Chondrocyte (in vitro differentiated cells): ENCODE results near the gene SLAMF1. TPM values are rescaled to one million over a fixed set of nuclear protein-coding genes. Genes with fewer than 3 reads are reported as not detected.

ENCODE experiments used
- DNase-seq: peaks from one replicate; pipeline ENCODE4 v3.0.0; 2021; ENCODE audit warnings: mixed read lengths, low spot score
- H3K27ac Mint-ChIP-seq: one replicate; pipeline ENCODE4 v1.8.0; 2021; ENCODE audit warnings: mild to moderate bottlenecking, moderate library complexity, mixed read lengths; ENCODE audit not compliant: unreplicated experiment
- H3K27me3 Mint-ChIP-seq: 2 replicates; pipeline ENCODE4 v1.8.0; 2021; ENCODE audit warnings: low read depth, mixed read lengths
- H3K36me3 Mint-ChIP-seq: 2 replicates; pipeline ENCODE4 v1.8.0; 2021; ENCODE audit warnings: low read depth, mixed read lengths
- H3K4me1 Mint-ChIP-seq: 2 replicates; pipeline ENCODE4 v1.8.0; 2021; ENCODE audit warnings: low read depth, mild to moderate bottlenecking, mixed read lengths
- H3K4me3 Mint-ChIP-seq: one replicate; pipeline ENCODE4 v1.8.0; 2021; ENCODE audit warnings: mild to moderate bottlenecking, moderate library complexity, mixed read lengths; ENCODE audit not compliant: unreplicated experiment
- H3K9me3 Mint-ChIP-seq: 2 replicates; pipeline ENCODE4 v1.8.0; 2021; ENCODE audit warnings: low read depth, mixed read lengths
- total RNA-seq: library from RNA; stranded (reverse); gene quantifications from 3 replicates; pipeline ENCODE4 v1.2.1, GENCODE V29; 2021
- TF ChIP-seq, protein P1 (sequence below): fragments of 200-600 bp; sonication (generic); IDR thresholded peaks from 2 replicates; pipeline ENCODE4 v1.5.0; 2021; ENCODE audit warnings: antibody characterized with exemption, mild to moderate bottlenecking, moderate library complexity

The SLAMF1 gene
- total RNA-seq, 1 donor from 2014 or later: not detected

DNA sequence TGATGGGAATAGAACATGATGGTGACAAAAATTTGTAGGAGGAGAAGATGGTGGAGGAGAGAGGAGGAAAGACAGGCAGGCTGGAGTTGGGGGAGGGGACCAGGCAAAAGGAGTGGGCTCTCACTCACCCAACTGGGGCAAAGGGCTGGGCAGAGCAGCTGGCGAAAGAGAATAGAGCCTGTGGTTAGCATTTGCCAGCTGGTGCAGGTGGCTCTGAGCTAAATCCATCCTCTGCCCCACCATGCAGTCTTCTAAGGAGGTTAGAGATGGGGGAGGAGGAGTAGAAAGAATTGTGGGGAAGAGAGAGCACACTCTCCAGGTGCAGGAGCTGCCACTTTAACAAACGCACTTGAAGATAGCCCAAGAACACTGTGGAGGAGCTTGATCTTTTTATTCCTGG lies 27.6 kb upstream of the SLAMF1 start:
- Mint-ChIP-seq H3K27ac (no peak overlapping the region), H3K4me1 (no peaks in the 10 kb centered on the region)

DNA sequence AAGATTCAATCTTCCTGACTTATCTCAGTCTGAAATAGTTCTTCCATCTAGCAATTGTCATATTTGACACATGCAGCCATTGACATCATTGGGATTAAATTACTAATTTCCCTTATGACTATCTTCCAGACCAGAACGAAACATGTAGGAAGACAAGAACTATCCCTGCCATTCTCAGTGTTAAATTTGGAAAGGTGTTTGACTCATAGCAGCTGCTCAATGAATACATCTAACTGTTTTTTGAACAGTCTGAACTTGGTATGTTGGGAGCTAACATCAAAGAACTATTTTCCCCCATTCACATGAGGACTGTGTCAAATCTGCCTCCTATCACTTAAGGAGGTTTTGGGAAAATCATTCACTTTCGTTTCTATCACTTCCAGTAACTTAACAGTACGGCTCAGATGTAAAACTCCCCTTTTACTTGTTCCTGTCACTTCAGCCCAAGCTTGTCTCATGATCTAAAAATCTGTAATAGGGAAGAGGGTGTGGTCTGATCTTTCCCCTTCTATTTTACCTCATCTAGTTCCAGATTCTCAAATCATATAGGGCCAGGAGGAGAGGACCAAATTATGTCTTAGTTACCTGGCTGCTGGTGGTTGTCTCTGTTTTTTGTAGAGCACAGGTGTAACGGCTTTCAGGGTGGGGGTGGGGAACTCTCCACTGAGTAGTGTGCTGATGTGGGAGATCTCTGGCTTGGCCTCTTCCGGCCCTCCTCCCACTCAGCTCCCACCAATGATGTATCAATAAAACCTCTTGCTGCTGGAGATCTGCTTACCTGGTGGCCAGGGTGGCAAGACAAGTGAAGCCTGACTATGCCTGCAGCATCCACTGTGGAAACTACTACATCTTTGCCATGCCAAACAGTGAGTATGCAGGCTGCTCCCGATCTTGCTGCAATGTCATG lies 26.2 kb upstream of the SLAMF1 start:
- Mint-ChIP-seq H3K4me3 (no peak overlapping the region), H3K27me3 (peaks cover 20% of the 10 kb centered on the region), H3K4me1 (no peaks in the 10 kb centered on the region), H3K9me3 (peaks cover 5% of the 10 kb centered on the region), H3K27ac (no peak overlapping the region), H3K36me3 (no peaks in the 10 kb centered on the region)
- DNase-seq: no peak
- TF ChIP-seq, protein P1, sequence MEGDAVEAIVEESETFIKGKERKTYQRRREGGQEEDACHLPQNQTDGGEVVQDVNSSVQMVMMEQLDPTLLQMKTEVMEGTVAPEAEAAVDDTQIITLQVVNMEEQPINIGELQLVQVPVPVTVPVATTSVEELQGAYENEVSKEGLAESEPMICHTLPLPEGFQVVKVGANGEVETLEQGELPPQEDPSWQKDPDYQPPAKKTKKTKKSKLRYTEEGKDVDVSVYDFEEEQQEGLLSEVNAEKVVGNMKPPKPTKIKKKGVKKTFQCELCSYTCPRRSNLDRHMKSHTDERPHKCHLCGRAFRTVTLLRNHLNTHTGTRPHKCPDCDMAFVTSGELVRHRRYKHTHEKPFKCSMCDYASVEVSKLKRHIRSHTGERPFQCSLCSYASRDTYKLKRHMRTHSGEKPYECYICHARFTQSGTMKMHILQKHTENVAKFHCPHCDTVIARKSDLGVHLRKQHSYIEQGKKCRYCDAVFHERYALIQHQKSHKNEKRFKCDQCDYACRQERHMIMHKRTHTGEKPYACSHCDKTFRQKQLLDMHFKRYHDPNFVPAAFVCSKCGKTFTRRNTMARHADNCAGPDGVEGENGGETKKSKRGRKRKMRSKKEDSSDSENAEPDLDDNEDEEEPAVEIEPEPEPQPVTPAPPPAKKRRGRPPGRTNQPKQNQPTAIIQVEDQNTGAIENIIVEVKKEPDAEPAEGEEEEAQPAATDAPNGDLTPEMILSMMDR: no peak

More for the DNA sequence above, 27.6 kb upstream of the SLAMF1 start:
- no peak for DNase-seq
- Mint-ChIP-seq H3K27me3 (peaks cover 29% of the 10 kb centered on the region), H3K4me3 (no peak overlapping the region), H3K36me3 (no peaks in the 10 kb centered on the region), H3K9me3 (peaks cover 3% of the 10 kb centered on the region)
- TF ChIP-seq, protein P1: no peak

- TF ChIP-seq, protein P1: no peak
- Mint-ChIP-seq H3K27ac (no peak overlapping the region), H3K9me3 (peaks cover 5% of the 10 kb centered on the region), H3K4me3 (no peak overlapping the region), H3K36me3 (no peaks in the 10 kb centered on the region), H3K4me1 (no peaks in the 10 kb centered on the region), H3K27me3 (peaks cover 10% of the 10 kb centered on the region)
- DNase-seq: no peak
Observed at GRCh38 chr1:160671603-160672517, 25.0 kb upstream of the SLAMF1 start.

- no peak overlapping the region for H3K27ac Mint-ChIP-seq
- no peaks in the 10 kb centered on the region for H3K4me1 Mint-ChIP-seq
- H3K4me3 Mint-ChIP-seq: no peak overlapping the region
- H3K27me3 Mint-ChIP-seq: peaks cover 10% of the 10 kb centered on the region
- TF ChIP-seq, protein P1: no peak
- DNase-seq: no peak
- H3K36me3 Mint-ChIP-seq: no peaks in the 10 kb centered on the region
- peaks cover 5% of the 10 kb centered on the region for H3K9me3 Mint-ChIP-seq
Observed at GRCh38 chr1:160670701-160671100, 23.9 kb upstream of the SLAMF1 start.

DNA sequence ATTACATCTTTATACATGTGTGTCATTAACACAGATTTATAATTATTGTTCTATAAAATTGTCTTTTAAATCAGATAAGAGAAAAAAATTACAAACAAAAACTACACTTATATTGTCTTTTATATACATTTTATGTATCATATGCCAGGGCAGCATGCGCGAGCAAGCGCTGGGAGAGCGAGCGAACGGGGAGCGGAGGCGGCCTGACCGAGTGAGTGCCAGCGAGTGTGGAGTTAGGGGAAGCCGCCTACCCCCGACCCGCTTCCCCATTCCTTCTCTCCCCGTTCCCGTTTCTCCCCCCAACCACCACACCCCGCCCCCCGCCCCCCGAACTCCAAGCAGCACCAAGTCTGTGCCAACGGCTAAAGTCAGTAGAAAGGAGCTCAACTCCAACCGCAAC lies 23.0 kb upstream of the SLAMF1 start:
- TF ChIP-seq, protein P1: no peak
- no peak for DNase-seq
- Mint-ChIP-seq H3K36me3 (no peaks in the 10 kb centered on the region), H3K27ac (no peak overlapping the region), H3K4me3 (no peak overlapping the region), H3K4me1 (no peaks in the 10 kb centered on the region), H3K27me3 (peaks cover 11% of the 10 kb centered on the region), H3K9me3 (peaks cover 5% of the 10 kb centered on the region)
